K562 (cell line): Measurements from ENCODE around the gene SLC25A21. TPM values are rescaled to one million over a fixed set of nuclear protein-coding genes. Genes with fewer than 3 reads are reported as not detected.

Source experiments
- ATAC-seq: fragments of 200-7000 bp; cut with Tn5 transposase; 3 replicates; pipeline ENCODE4 v1.9.1; 2020; ENCODE audit warnings: moderate library complexity
- BruUV-seq: library from RNA; stranded (reverse); fragments of 400-500 nt; replicated peaks from 2 replicates; lab custom pipeline; 2021; lab: Mats Ljungman, UMichigan
- CTCF ChIA-PET: fragments of 300-600 bp; formaldehyde crosslinking; extraction: SDS; loops from one replicate; lab custom pipeline; 2021; ENCODE audit warnings: low intra/inter-chr PET ratio; lab: Yijun Ruan, JAX
- POLR2A ChIA-PET: fragments of 300-600, 350-650 bp; sonication (Branson Sonifier 250); formaldehyde crosslinking; extraction: SDS; loops from one replicate; lab custom pipeline; 2021; ENCODE audit warnings: antibody characterized with exemption, inconsistent platforms; lab: Yijun Ruan, JAX
- DNase-seq, 4 experiments: peaks; one replicate each; pipeline versions ENCODE4 v3.0.0 to v3.0.0-alpha.2; 2011 to 2018; ENCODE audit warnings: low spot score in 3 of 4, mixed read lengths in 3 of 4; ENCODE audit errors: extremely low read depth in 1 of 4
- FAIRE-seq: peaks from 2 replicates; lab custom pipeline; 2011; peaks lifted over from hg19 to GRCh38; lab: Jason Lieb, UNC
- H2AFZ ChIP-seq: 2 replicates; pipeline ENCODE4 v1.6.0; 2011; ENCODE audit warnings: low read depth, low read length, control low read depth, inconsistent platforms
- H3K27ac ChIP-seq: fragments of 200-600 bp; 3 replicates; pipeline ENCODE4 v1.8.0; 2011; ENCODE audit warnings: low read depth, mild to moderate bottlenecking, control low read depth, inconsistent platforms, low read length, moderate library complexity, mixed read lengths; ENCODE audit errors: extremely low read depth
- H3K27me3 ChIP-seq, 2 experiments: fragments of 300-600 bp in 1 of 2; 2 replicates in 1 of 2; 3 replicates in 1 of 2; pipeline versions ENCODE4 v1.6.0 to v1.8.0; 2011; ENCODE audit warnings: inconsistent platforms in 2 of 2, low read length in 2 of 2, mild to moderate bottlenecking in 1 of 2, mixed read lengths in 1 of 2, moderate library complexity in 1 of 2; ENCODE audit not compliant: control insufficient read depth in 2 of 2, insufficient read depth in 2 of 2
- H3K36me3 ChIP-seq: fragments of 300-600 bp; 3 replicates; pipeline ENCODE4 v1.8.0; 2011; ENCODE audit warnings: mild to moderate bottlenecking, low read length, inconsistent platforms; ENCODE audit not compliant: control insufficient read depth, insufficient read depth
- H3K4me1 ChIP-seq, 2 experiments: fragments of 200-600 bp in 1 of 2; replicated peaks in 1 of 2; 2 replicates in 1 of 2; 3 replicates in 1 of 2; pipeline versions ENCODE4 v1.5.1 to v1.8.0; 2011; ENCODE audit warnings: inconsistent platforms in 2 of 2, low read length in 2 of 2, mild to moderate bottlenecking in 1 of 2, mixed read lengths in 1 of 2, moderate library complexity in 1 of 2; ENCODE audit not compliant: control insufficient read depth in 2 of 2, insufficient read depth in 2 of 2
- H3K4me2 ChIP-seq: 2 replicates; pipeline ENCODE4 v1.6.1; 2011; ENCODE audit warnings: low read length, control low read depth, inconsistent platforms, mixed read lengths; ENCODE audit not compliant: insufficient read depth
- H3K4me3 ChIP-seq: fragments of 200-600 bp; sonication (generic), shearing (Covaris generic); 2 replicates; pipeline ENCODE4 v1.5.1; 2016; ENCODE audit warnings: control low read depth, inconsistent platforms
- H3K79me2 ChIP-seq: fragments of 200-600 bp; 3 replicates; pipeline ENCODE4 v1.8.0; 2011; ENCODE audit warnings: low read length, inconsistent platforms; ENCODE audit not compliant: control insufficient read depth, insufficient read depth
- H3K9ac ChIP-seq, 2 experiments: 2 replicates each; pipeline versions ENCODE4 v1.6.0 to v1.6.1; 2011; ENCODE audit warnings: low read depth in 2 of 2, low read length in 2 of 2, control low read depth in 1 of 2, inconsistent platforms in 1 of 2, mild to moderate bottlenecking in 1 of 2, mixed read lengths in 1 of 2; ENCODE audit not compliant: insufficient read depth in 1 of 2
- H3K9me1 ChIP-seq: one replicate; pipeline ENCODE4 v1.6.0; 2011; ENCODE audit warnings: inconsistent platforms, mild to moderate bottlenecking, low read length, moderate library complexity; ENCODE audit not compliant: control insufficient read depth, insufficient read depth
- H3K9me3 ChIP-seq: replicated peaks from 2 replicates; pipeline ENCODE4 v1.5.1; 2011; ENCODE audit warnings: low read depth, low read length, inconsistent platforms; ENCODE audit not compliant: control insufficient read depth, insufficient read depth
- H4K20me1 ChIP-seq: replicated peaks from 2 replicates; pipeline ENCODE4 v1.6.1; 2011; ENCODE audit warnings: low read length, inconsistent platforms, mixed read lengths; ENCODE audit not compliant: control insufficient read depth, insufficient read depth
- BHLHE40 ChIP-seq: IDR thresholded peaks from 2 replicates; pipeline ENCODE4 v1.6.1; 2011; ENCODE audit warnings: low read length, improper control_type of control experiment
- CREM ChIP-seq: IDR thresholded peaks from 2 replicates; pipeline ENCODE4 v1.6.1; 2014; ENCODE audit warnings: antibody characterized with exemption, low read depth
- CXXC5 ChIP-seq: fragments of 250-450 bp; sonication (Bioruptor Pico); IDR thresholded peaks from 2 replicates; pipeline ENCODE4 v1.8.0; 2022; ENCODE audit warnings: inconsistent platforms, mild to moderate bottlenecking, moderate library complexity
- E2F3 ChIP-seq: fragments of 250-450 bp; sonication (Bioruptor Pico); IDR thresholded peaks from 2 replicates; pipeline ENCODE4 v1.4.0; 2020; ENCODE audit warnings: mild to moderate bottlenecking
- FIP1L1 ChIP-seq: fragments of 200-400 bp; formaldehyde crosslinking; IDR thresholded peaks from 2 replicates; pipeline ENCODE4 v1.6.1; 2018; ENCODE audit warnings: mild to moderate bottlenecking, low read depth, low read length; ENCODE audit not compliant: poor library complexity, severe bottlenecking
- FOXJ2 ChIP-seq: fragments of 200-800 bp; sonication (Bioruptor generic); IDR thresholded peaks from 2 replicates; pipeline ENCODE4 v1.6.1; 2016; ENCODE audit warnings: missing genetic modification characterization, missing compliant biosample characterization
- FOXJ3 ChIP-seq: sonication (generic); formaldehyde crosslinking; IDR thresholded peaks from 2 replicates; pipeline ENCODE4 v1.4.0; 2020; ENCODE audit warnings: mild to moderate bottlenecking, missing genetic modification reagents
- FOXM1 ChIP-seq, 2 experiments: fragments of 450-650 bp in 1 of 2; sonication (generic) in 1 of 2; formaldehyde crosslinking in 1 of 2; IDR thresholded peaks; 2 replicates each; pipeline versions ENCODE4 v1.6.1 to v1.9.0; 2017 to 2022; ENCODE audit warnings: low read depth in 2 of 2, mild to moderate bottlenecking in 2 of 2, missing genetic modification reagents in 1 of 2, moderate library complexity in 1 of 2
- GTF2F1 ChIP-seq: IDR thresholded peaks from 2 replicates; pipeline ENCODE4 v1.6.1; 2011; ENCODE audit warnings: low read depth, low read length, improper control_type of control experiment
- HDAC3 ChIP-seq: fragments of 450-650 bp; IDR thresholded peaks from 2 replicates; pipeline ENCODE4 v1.6.1; 2018; ENCODE audit warnings: borderline replicate concordance, mild to moderate bottlenecking, moderate library complexity; ENCODE audit not compliant: partially characterized antibody
- IFI16 ChIP-seq: fragments of 250-450 bp; sonication (Bioruptor Pico); IDR thresholded peaks from 2 replicates; pipeline ENCODE4 v2.1.2; 2022; ENCODE audit warnings: mild to moderate bottlenecking, inconsistent platforms
- KDM1A ChIP-seq, 2 experiments: fragments of 450-650 bp; IDR thresholded peaks; 2 replicates each; pipeline ENCODE4 v1.6.1; 2016; ENCODE audit warnings: mild to moderate bottlenecking in 2 of 2
- MYNN ChIP-seq, 2 experiments: sonication (generic); formaldehyde crosslinking in 1 of 2; IDR thresholded peaks; 2 replicates each; pipeline versions ENCODE4 v1.5.0 to v1.6.1; 2016 to 2020; ENCODE audit warnings: antibody characterized with exemption in 1 of 2, missing genetic modification reagents in 1 of 2
- POLR2AphosphoS2 ChIP-seq: IDR thresholded peaks from 2 replicates; pipeline ENCODE4 v1.6.1; 2012; ENCODE audit warnings: low read length, improper control_type of control experiment
- TCF3 ChIP-seq: sonication (generic); formaldehyde crosslinking; IDR thresholded peaks from 2 replicates; pipeline ENCODE4 v1.4.0; 2020; ENCODE audit warnings: mild to moderate bottlenecking, missing genetic modification reagents
- YBX1 ChIP-seq: fragments of 450-650 bp; IDR thresholded peaks from 2 replicates; pipeline ENCODE4 v1.7.1; 2016; ENCODE audit warnings: mild to moderate bottlenecking
- ZNF224 ChIP-seq: sonication (generic); formaldehyde crosslinking; IDR thresholded peaks from 2 replicates; pipeline ENCODE4 v1.8.0; 2022; ENCODE audit warnings: mild to moderate bottlenecking, missing genetic modification reagents
- ZNF778 ChIP-seq: fragments of 450-650 bp; formaldehyde crosslinking; IDR thresholded peaks from 2 replicates; pipeline ENCODE4 v1.4.0; 2020; ENCODE audit warnings: mild to moderate bottlenecking, moderate library complexity
- WGBS: fragments of 100-300 bp; shearing (Covaris generic); methylation state at CpG from one replicate; pipeline ENCODE4 v1.1.6; 2016; ENCODE audit warnings: low coverage, mixed read lengths; ENCODE audit not compliant: insufficient coverage; ENCODE audit errors: missing lambda C conversion rate; 5-methylcytosine and 5-hydroxymethylcytosine counted together
- in situ Hi-C: fragments of 300-500 bp; cut with MboI; formaldehyde crosslinking; loops from 4 replicates; pipeline ENCODE4 v1.15.0; 2018; ENCODE audit warnings: inconsistent platforms, mixed read lengths
- intact Hi-C: fragments of 100-400 bp; cut with micrococcal nuclease; formaldehyde crosslinking; loops from 2 replicates; pipeline ENCODE4 v1.14.2; 2022
- polyA plus RNA-seq, 8 experiments: library from polyadenylated mRNA; depleted of rRNA in 4 of 8; stranded (reverse) in 5 of 8; unstranded in 3 of 8; fragments of >200 nt; fragmentation: Nextera tagmentation in 2 of 8; fragmentation: Illumina TruSeq in 1 of 8; extraction: Ambion mirVana in 2 of 8; extraction: Trizol in 1 of 8; gene quantifications; 2 replicates each; pipeline versions ENCODE4 v1.2.1 to v1.2.3, GENCODE V29; 2011 to 2014; ENCODE audit warnings: inconsistent platforms in 1 of 8, missing spikeins in 1 of 8
- total RNA-seq, 7 experiments: library from RNA; depleted of rRNA in 6 of 7; stranded (reverse); fragments of >200 nt in 6 of 7; fragmentation: Illumina TruSeq in 2 of 7; extraction: Trizol in 2 of 7; gene quantifications; 2 replicates each; pipeline versions ENCODE4 v1.2.1 to v1.2.3, GENCODE V29; 2011 to 2021; ENCODE audit warnings: low replicate concordance in 1 of 7
- TF ChIP-seq, protein P1 (sequence below), 3 experiments: fragments of 200-800 bp in 1 of 3; fragments of 250-450 bp in 1 of 3; fragments of 450-650 bp in 1 of 3; sonication (Bioruptor Pico) in 1 of 3; sonication (Bioruptor generic) in 1 of 3; formaldehyde crosslinking in 1 of 3; IDR thresholded peaks; 2 replicates each; pipeline versions ENCODE4 v1.6.1 to v1.8.0; 2016 to 2022; ENCODE audit warnings: mild to moderate bottlenecking in 2 of 3, missing genetic modification characterization in 2 of 3, missing compliant biosample characterization in 1 of 3, moderate library complexity in 1 of 3
- TF ChIP-seq, protein P2 (sequence below): sonication (generic); formaldehyde crosslinking; IDR thresholded peaks from 2 replicates; pipeline ENCODE4 v1.8.0; 2022; ENCODE audit warnings: missing genetic modification reagents, mild to moderate bottlenecking, moderate library complexity, borderline replicate concordance

The SLC25A21 gene
- total and polyA plus RNA-seq, 9 of the 15 experiments (the other 6 are each of a cell fraction or from before 2014, with no cell fraction given) = 15.2 to 46.7 (median 28.7) TPM

DNA sequence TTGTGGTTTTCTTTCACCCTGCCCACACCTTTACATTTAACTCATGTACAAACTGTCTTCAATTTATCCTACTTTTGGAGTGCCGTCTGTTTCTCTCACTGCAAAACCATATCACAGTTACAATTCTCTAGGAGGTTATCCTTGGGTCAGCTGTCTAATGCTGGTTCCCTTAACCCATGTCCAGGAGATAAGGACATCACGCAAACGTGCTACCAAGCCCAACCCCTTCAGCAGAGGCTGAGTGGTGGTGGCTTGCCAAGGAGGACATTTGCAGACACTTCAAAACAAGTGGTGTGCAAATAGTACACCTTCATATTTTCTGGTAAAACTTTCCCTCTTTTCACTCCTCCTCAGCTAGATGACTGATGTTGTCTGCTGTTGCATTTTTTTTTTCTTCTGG is 342.9 kb downstream of the SLC25A21 start:
- POLR2A ChIA-PET = no interaction called here
- TF ChIP-seq TCF3 (CRISPR knock-in tag) = no peak
- TF ChIP-seq FOXJ3 (CRISPR knock-in tag) = no peak
- TF ChIP-seq POLR2AphosphoS2 = no peak
- no peak for TF ChIP-seq E2F3 (CRISPR knock-in tag)
- no peak for TF ChIP-seq MYNN (IDR thresholded peaks at IDR 0.05)
- TF ChIP-seq MYNN (CRISPR knock-in tag; IDR thresholded peaks at IDR 0.05) = no peak
- TF ChIP-seq, protein P1, sequence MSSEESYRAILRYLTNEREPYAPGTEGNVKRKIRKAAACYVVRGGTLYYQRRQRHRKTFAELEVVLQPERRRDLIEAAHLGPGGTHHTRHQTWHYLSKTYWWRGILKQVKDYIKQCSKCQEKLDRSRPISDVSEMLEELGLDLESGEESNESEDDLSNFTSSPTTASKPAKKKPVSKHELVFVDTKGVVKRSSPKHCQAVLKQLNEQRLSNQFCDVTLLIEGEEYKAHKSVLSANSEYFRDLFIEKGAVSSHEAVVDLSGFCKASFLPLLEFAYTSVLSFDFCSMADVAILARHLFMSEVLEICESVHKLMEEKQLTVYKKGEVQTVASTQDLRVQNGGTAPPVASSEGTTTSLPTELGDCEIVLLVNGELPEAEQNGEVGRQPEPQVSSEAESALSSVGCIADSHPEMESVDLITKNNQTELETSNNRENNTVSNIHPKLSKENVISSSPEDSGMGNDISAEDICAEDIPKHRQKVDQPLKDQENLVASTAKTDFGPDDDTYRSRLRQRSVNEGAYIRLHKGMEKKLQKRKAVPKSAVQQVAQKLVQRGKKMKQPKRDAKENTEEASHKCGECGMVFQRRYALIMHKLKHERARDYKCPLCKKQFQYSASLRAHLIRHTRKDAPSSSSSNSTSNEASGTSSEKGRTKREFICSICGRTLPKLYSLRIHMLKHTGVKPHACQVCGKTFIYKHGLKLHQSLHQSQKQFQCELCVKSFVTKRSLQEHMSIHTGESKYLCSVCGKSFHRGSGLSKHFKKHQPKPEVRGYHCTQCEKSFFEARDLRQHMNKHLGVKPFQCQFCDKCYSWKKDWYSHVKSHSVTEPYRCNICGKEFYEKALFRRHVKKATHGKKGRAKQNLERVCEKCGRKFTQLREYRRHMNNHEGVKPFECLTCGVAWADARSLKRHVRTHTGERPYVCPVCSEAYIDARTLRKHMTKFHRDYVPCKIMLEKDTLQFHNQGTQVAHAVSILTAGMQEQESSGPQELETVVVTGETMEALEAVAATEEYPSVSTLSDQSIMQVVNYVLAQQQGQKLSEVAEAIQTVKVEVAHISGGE (CRISPR knock-in tag; IDR thresholded peaks at IDR 0.05) = no peak
- TF ChIP-seq IFI16 (CRISPR knock-in tag) = no peak
- peak; percentile 59; the same call in 1 of the 2 replicates for TF ChIP-seq BHLHE40
- TF ChIP-seq CXXC5 (CRISPR knock-in tag) = 0 out of 2 replicates have a peak, but pooled peaks have one; percentile 17
- TF ChIP-seq HDAC3 = no peak
- TF ChIP-seq GTF2F1 = no peak
- TF ChIP-seq ZNF778 (CRISPR knock-in tag) = no peak
- TF ChIP-seq, protein P2, sequence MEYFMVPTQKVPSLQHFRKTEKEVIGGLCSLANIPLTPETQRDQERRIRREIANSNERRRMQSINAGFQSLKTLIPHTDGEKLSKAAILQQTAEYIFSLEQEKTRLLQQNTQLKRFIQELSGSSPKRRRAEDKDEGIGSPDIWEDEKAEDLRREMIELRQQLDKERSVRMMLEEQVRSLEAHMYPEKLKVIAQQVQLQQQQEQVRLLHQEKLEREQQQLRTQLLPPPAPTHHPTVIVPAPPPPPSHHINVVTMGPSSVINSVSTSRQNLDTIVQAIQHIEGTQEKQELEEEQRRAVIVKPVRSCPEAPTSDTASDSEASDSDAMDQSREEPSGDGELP = 0 out of 2 replicates have a peak, but pooled peaks have one; percentile 16
- TF ChIP-seq KDM1A (IDR thresholded peaks at IDR 0.05) = no peak
- TF ChIP-seq FOXJ2 (tag) = no peak
- no peak for TF ChIP-seq ZNF224 (CRISPR knock-in tag)
- TF ChIP-seq YBX1 = no peak
- TF ChIP-seq FIP1L1 = no peak
- no peak for TF ChIP-seq FOXM1 (IDR thresholded peaks at IDR 0.05; ENCODE audit: low read depth)
- TF ChIP-seq FOXM1 (CRISPR knock-in tag; IDR thresholded peaks at IDR 0.05; ENCODE audit: low read depth) = no peak
- TF ChIP-seq CREM = no peak

More for the DNA sequence above, 342.9 kb downstream of the SLC25A21 start:
- Histone ChIP-seq H3K79me2 (no peaks in the 10 kb centered on the region), H3K4me1 (peaks cover 0 to 6% of the 10 kb centered on the region in 2 experiments; a peak in 2 of 5 replicates), H3K9me1 (no peaks in the 10 kb centered on the region), H3K9ac (no peak overlapping the region), H3K9me3 (no peaks in the 10 kb centered on the region), H3K4me2 (no peak overlapping the region; the same call in 1 of the 2 replicates), H3K36me3 (no peaks in the 10 kb centered on the region), H3K4me3 (no peak overlapping the region), H2AFZ (no peak overlapping the region), H3K27ac (no peak overlapping the region), H4K20me1 (no peaks in the 10 kb centered on the region; the same call in 1 of the 2 replicates), H3K27me3 (no peaks in the 10 kb centered on the region)
- FAIRE-seq (peak; percentile 75), DNase-seq (peak in 2 of 4 experiments; percentile 19 to 44), ATAC-seq (peak; percentile 86)
- no TSS peak for BruUV-seq
- intact Hi-C loops = no loop called here
- in situ Hi-C loops = no loop called here
- CTCF ChIA-PET = no interaction called here
- WGBS = 3% methylated on average over 3 of the region's 3 CpGs
